K562 (cell line): ENCODE results near the gene ZFP28. TPM values are rescaled to one million over a fixed set of nuclear protein-coding genes. Genes with fewer than 3 reads are reported as not detected.

Experiments
- BDP1 ChIP-seq: IDR thresholded peaks from 3 replicates; pipeline ENCODE4 v1.6.1; 2011; ENCODE audit not compliant: insufficient read length, insufficient read depth
- ZNF79 ChIP-seq: fragments of 250-450 bp; sonication (Bioruptor Pico); IDR thresholded peaks from 2 replicates; pipeline ENCODE4 v1.4.0; 2020; ENCODE audit warnings: low read depth, mild to moderate bottlenecking, moderate library complexity
- polyA plus RNA-seq, 8 experiments: library from polyadenylated mRNA; depleted of rRNA in 4 of 8; stranded (reverse) in 5 of 8; unstranded in 3 of 8; fragments of >200 nt; fragmentation: Nextera tagmentation in 2 of 8; fragmentation: Illumina TruSeq in 1 of 8; extraction: Ambion mirVana in 2 of 8; extraction: Trizol in 1 of 8; gene quantifications; 2 replicates each; pipeline versions ENCODE4 v1.2.1 to v1.2.3, GENCODE V29; 2011 to 2014; ENCODE audit warnings: inconsistent platforms in 1 of 8, missing spikeins in 1 of 8
- total RNA-seq, 7 experiments: library from RNA; depleted of rRNA in 6 of 7; stranded (reverse); fragments of >200 nt in 6 of 7; fragmentation: Illumina TruSeq in 2 of 7; extraction: Trizol in 2 of 7; gene quantifications; 2 replicates each; pipeline versions ENCODE4 v1.2.1 to v1.2.3, GENCODE V29; 2011 to 2021; ENCODE audit warnings: low replicate concordance in 1 of 7
- TF ChIP-seq, protein P1 (sequence below): sonication (generic); formaldehyde crosslinking; IDR thresholded peaks from 2 replicates; pipeline ENCODE4 v1.8.1; 2023; ENCODE audit warnings: missing genetic modification reagents, mild to moderate bottlenecking, borderline replicate concordance
- TF ChIP-seq, protein P2 (sequence below): sonication (generic); formaldehyde crosslinking; IDR thresholded peaks from 2 replicates; pipeline ENCODE4 v1.8.1; 2023; ENCODE audit warnings: mild to moderate bottlenecking, missing genetic modification reagents

The ZFP28 gene
- total and polyA plus RNA-seq, 9 of the 15 experiments (the other 6 are each of a cell fraction or from before 2014, with no cell fraction given): 0.01 to 0.04 TPM; not detected in 7

DNA sequence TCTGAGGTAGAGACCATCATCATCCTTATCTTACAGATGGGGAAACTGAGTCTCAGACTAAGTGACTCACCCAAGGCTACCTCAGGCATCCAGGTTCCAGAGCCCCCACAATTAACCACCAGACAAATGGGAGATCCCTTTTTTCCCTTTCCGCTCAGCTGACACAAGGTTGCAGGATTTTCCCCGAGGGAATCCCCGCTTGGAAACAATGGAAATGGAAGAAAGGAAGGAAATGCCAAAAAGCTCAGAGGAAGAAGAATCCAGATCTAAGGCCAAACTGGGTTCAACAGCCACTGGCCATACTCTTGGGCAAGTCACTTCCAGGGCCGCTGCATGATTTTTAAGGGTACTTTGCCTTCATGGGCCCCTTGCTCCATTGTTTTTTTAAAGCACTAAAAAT is 57.9 kb downstream of the ZFP28 start (continued):
- TF ChIP-seq, protein P1, sequence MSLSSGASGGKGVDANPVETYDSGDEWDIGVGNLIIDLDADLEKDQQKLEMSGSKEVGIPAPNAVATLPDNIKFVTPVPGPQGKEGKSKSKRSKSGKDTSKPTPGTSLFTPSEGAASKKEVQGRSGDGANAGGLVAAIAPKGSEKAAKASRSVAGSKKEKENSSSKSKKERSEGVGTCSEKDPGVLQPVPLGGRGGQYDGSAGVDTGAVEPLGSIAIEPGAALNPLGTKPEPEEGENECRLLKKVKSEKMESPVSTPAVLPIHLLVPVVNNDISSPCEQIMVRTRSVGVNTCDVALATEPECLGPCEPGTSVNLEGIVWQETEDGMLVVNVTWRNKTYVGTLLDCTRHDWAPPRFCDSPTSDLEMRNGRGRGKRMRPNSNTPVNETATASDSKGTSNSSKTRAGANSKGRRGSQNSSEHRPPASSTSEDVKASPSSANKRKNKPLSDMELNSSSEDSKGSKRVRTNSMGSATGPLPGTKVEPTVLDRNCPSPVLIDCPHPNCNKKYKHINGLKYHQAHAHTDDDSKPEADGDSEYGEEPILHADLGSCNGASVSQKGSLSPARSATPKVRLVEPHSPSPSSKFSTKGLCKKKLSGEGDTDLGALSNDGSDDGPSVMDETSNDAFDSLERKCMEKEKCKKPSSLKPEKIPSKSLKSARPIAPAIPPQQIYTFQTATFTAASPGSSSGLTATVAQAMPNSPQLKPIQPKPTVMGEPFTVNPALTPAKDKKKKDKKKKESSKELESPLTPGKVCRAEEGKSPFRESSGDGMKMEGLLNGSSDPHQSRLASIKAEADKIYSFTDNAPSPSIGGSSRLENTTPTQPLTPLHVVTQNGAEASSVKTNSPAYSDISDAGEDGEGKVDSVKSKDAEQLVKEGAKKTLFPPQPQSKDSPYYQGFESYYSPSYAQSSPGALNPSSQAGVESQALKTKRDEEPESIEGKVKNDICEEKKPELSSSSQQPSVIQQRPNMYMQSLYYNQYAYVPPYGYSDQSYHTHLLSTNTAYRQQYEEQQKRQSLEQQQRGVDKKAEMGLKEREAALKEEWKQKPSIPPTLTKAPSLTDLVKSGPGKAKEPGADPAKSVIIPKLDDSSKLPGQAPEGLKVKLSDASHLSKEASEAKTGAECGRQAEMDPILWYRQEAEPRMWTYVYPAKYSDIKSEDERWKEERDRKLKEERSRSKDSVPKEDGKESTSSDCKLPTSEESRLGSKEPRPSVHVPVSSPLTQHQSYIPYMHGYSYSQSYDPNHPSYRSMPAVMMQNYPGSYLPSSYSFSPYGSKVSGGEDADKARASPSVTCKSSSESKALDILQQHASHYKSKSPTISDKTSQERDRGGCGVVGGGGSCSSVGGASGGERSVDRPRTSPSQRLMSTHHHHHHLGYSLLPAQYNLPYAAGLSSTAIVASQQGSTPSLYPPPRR (CRISPR knock-in tag): no peak
- TF ChIP-seq ZNF79 (CRISPR knock-in tag): no peak
- TF ChIP-seq, protein P2, sequence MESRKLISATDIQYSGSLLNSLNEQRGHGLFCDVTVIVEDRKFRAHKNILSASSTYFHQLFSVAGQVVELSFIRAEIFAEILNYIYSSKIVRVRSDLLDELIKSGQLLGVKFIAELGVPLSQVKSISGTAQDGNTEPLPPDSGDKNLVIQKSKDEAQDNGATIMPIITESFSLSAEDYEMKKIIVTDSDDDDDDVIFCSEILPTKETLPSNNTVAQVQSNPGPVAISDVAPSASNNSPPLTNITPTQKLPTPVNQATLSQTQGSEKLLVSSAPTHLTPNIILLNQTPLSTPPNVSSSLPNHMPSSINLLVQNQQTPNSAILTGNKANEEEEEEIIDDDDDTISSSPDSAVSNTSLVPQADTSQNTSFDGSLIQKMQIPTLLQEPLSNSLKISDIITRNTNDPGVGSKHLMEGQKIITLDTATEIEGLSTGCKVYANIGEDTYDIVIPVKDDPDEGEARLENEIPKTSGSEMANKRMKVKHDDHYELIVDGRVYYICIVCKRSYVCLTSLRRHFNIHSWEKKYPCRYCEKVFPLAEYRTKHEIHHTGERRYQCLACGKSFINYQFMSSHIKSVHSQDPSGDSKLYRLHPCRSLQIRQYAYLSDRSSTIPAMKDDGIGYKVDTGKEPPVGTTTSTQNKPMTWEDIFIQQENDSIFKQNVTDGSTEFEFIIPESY (CRISPR knock-in tag): no peak
- no peak for TF ChIP-seq BDP1
